Measurements from ENCODE around the gene DNASE1.
"Not testable (repeated sequence)": the region's sequence is repeated elsewhere in the genome, so short reads cannot be mapped to it uniquely, and the experiment has no call there.

The DNASE1 gene, protein sequence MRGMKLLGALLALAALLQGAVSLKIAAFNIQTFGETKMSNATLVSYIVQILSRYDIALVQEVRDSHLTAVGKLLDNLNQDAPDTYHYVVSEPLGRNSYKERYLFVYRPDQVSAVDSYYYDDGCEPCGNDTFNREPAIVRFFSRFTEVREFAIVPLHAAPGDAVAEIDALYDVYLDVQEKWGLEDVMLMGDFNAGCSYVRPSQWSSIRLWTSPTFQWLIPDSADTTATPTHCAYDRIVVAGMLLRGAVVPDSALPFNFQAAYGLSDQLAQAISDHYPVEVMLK

DNA sequence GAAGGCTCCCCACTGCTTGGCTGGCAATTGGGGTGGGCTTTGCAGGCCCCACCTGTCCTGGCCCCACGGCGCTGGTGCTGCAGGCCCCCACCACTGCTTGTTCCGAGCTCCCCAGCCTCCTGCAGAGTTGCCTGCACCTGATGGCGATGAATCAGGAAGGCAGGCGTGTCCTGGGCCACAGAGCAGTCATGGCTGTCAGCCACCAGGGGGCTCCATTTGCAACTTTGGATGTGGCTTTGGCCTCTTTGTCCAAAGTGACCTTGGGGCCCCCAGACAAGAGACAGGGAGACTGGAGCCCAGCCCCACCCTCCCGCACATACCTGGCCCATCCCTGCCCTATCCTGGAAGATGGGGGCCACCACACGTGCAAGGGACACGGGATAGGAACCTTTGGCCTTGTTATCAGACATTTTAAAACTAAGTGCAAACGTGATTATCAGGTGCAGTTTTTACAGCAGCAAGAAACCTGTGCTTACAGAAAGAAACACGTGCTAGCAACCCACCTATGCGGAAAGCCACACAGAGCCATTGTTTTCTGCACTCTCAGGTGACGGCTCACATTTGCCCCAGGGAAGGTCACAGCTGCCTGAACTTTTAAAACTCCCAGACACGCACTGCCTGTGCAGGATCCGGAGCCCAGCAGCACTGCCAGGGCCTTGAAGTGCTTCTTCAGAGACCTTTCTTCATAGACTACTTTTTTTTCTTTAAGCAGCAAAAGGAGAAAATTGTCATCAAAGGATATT lies at the start of gene DNASE1:
DNASE1 (plus strand) TSS at position 443 of the 743 bp plus-strand sequence. CDS start 683 bp downstream, outside the sequence.
- Histone ChIP-seq H3K9me3 (ENCODE audit: insufficient read depth, low read depth, low read length) (no peaks in the 10 kb centered on the region), H3K4me3 (ENCODE audit: low read length) (no peak within 1 kb of the TSS), H3K36me3 (ENCODE audit: insufficient read depth, low read depth, low read length) (peaks cover 66% of the 10 kb centered on the region), H3K9ac (ENCODE audit: low read depth, low read length) (no peak within 1 kb of the TSS), H3K27ac (ENCODE audit: low read length) (no peak within 1 kb of the TSS), H3K27me3 (ENCODE audit: insufficient read depth, low read length) (no peaks in the 10 kb centered on the region), H3K4me1 (ENCODE audit: insufficient read depth, low read length) (peaks cover 10% of the 10 kb centered on the region; the same call in 1 of the 2 replicates)

DNA sequence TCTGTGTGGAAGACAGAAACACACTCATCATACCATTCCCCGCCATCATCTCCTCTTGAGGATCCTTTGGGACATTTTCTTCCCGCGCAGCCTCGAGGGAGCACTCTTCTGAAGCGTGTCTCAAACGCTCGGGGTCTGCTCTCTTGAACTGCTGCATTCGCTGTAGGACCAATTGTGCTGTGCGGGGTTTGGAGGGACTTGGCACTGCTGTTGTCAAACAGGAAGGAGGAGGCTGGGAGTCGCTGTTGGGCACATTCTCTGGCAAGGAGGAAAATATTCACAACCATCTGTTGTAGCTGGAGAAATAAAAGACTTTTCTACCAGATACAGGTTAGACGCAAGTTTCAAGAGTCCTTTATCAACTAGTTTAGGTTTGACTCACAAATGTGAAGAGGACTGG lies 48.0 kb upstream of the DNASE1 start:
- Histone ChIP-seq H3K4me1 (ENCODE audit: insufficient read depth, low read length) (peaks cover 6% of the 10 kb centered on the region; the same call in 1 of the 2 replicates), H3K9me3 (ENCODE audit: insufficient read depth, low read depth, low read length) (no peaks in the 10 kb centered on the region), H3K27me3 (ENCODE audit: insufficient read depth, low read length) (no peaks in the 10 kb centered on the region), H3K27ac (ENCODE audit: low read length) (no peak overlapping the region), H3K4me3 (ENCODE audit: low read length) (no peak overlapping the region), H3K36me3 (ENCODE audit: insufficient read depth, low read depth, low read length) (peaks cover 43% of the 10 kb centered on the region), H3K9ac (ENCODE audit: low read depth, low read length) (no peak overlapping the region)

GRCh38 chr16:3607161-3607560 lies 47.3 kb upstream of the DNASE1 start:
- Histone ChIP-seq H3K9me3 (ENCODE audit: insufficient read depth, low read depth, low read length) (no peaks in the 10 kb centered on the region), H3K4me3 (ENCODE audit: low read length) (no peak overlapping the region), H3K4me1 (ENCODE audit: insufficient read depth, low read length) (peaks cover 6% of the 10 kb centered on the region; the same call in 1 of the 2 replicates), H3K9ac (ENCODE audit: low read depth, low read length) (no peak overlapping the region), H3K36me3 (ENCODE audit: insufficient read depth, low read depth, low read length) (peaks cover 36% of the 10 kb centered on the region), H3K27ac (ENCODE audit: low read length) (no peak overlapping the region), H3K27me3 (ENCODE audit: insufficient read depth, low read length) (no peaks in the 10 kb centered on the region)

- Histone ChIP-seq H3K36me3 (ENCODE audit: insufficient read depth, low read depth, low read length) (peaks cover 31% of the 10 kb centered on the region), H3K9ac (ENCODE audit: low read depth, low read length) (no peak overlapping the region; the same call in 1 of the 2 replicates), H3K27me3 (ENCODE audit: insufficient read depth, low read length) (no peaks in the 10 kb centered on the region), H3K9me3 (ENCODE audit: insufficient read depth, low read depth, low read length) (no peaks in the 10 kb centered on the region), H3K4me3 (ENCODE audit: low read length) (no peak overlapping the region), H3K27ac (ENCODE audit: low read length) (no peak overlapping the region), H3K4me1 (ENCODE audit: insufficient read depth, low read length) (peaks cover 7% of the 10 kb centered on the region; the same call in 1 of the 2 replicates)
Measured at GRCh38 chr16:3607634-3608033, 46.9 kb upstream of the DNASE1 start.

DNA sequence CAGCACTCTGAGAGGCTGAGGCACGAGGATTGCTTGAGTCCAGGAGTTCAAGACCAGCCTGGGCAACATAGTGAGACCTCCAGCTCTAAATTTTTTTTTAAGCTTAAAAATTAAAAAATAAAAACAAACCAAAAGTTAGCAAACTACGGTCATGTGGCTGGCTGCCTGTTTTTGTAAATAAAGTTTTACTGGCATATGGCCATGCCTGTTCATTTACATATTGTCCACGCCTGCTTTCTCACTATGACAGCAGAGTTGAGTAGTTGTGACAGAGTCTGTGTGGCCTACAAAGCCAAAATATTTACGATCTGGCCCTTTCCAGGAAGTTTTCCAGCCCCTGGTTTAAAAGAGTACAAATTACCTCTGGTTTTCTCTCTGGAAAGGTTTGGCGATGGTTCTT lies 46.4 kb upstream of the DNASE1 start:
- H3K36me3 ChIP-seq (ENCODE audit: insufficient read depth, low read depth, low read length), result peaks cover 27% of the 10 kb centered on the region
- H3K27me3 ChIP-seq (ENCODE audit: insufficient read depth, low read length), result no peaks in the 10 kb centered on the region
- H3K4me1 ChIP-seq (ENCODE audit: insufficient read depth, low read length), result peaks cover 10% of the 10 kb centered on the region; the same call in 1 of the 2 replicates
- H3K9ac ChIP-seq (ENCODE audit: low read depth, low read length), result no peak overlapping the region
- H3K4me3 ChIP-seq (ENCODE audit: low read length), result no peak overlapping the region
- H3K9me3 ChIP-seq (ENCODE audit: insufficient read depth, low read depth, low read length), result no peaks in the 10 kb centered on the region
- no peak overlapping the region for H3K27ac ChIP-seq (ENCODE audit: low read length)

- not testable (repeated sequence) for H3K27ac ChIP-seq (ENCODE audit: low read length); H3K9me3 ChIP-seq (ENCODE audit: insufficient read depth, low read depth, low read length); H3K9ac ChIP-seq (ENCODE audit: low read depth, low read length); H3K4me3 ChIP-seq (ENCODE audit: low read length); H3K27me3 ChIP-seq (ENCODE audit: insufficient read depth, low read length)
- peaks cover 10% of the 10 kb centered on the region; the same call in 1 of the 2 replicates for H3K4me1 ChIP-seq (ENCODE audit: insufficient read depth, low read length)
- peaks cover 21% of the 10 kb centered on the region for H3K36me3 ChIP-seq (ENCODE audit: insufficient read depth, low read depth, low read length)
Measured at GRCh38 chr16:3608976-3609375, 45.5 kb upstream of the DNASE1 start.

DNA sequence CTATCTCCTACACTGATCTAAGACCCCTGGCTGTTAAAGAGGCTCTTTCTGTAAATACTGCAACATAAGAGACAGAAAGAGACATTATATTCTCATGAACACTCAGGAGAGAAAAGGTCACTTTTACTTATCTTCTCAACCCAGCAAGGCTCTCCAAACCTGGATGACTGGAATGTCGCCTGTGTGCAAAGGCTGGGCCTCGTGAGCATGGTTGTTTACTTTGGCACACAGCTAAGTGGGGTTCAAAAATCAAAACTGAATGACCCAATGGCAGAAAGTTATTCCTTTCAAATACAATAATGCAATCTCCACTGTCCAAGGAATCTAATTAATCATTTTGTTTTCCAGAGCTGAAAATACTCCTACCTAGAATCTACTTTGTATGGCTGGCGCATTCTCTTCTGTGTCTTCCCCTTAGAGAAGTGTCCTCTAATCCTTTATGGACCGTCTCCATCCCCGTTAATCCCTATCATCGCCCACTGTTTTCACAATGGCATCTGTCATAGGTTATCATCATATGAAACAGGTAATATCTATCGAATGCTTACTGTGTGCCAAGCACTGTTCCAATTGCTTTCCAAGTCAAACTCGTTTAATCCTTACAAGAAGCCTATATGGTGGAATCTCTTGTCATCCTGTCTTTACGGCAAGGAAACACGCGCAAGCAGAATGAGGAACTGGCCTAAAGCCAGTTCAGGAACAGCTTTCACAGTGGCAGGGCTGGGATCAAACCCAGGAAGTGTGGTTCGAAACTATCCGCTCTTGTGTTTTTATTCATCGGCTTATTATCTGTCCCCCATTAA lies 44.4 kb upstream of the DNASE1 start:
- Histone ChIP-seq H3K9me3 (ENCODE audit: insufficient read depth, low read depth, low read length) (no peaks in the 10 kb centered on the region), H3K27me3 (ENCODE audit: insufficient read depth, low read length) (no peaks in the 10 kb centered on the region), H3K36me3 (ENCODE audit: insufficient read depth, low read depth, low read length) (peaks cover 19% of the 10 kb centered on the region), H3K9ac (ENCODE audit: low read depth, low read length) (peak overlapping the region; percentile 82; the same call in 1 of the 2 replicates), H3K4me3 (ENCODE audit: low read length) (peak overlapping the region; percentile 95), H3K27ac (ENCODE audit: low read length) (no peak overlapping the region), H3K4me1 (ENCODE audit: insufficient read depth, low read length) (peaks cover 10% of the 10 kb centered on the region; the same call in 1 of the 2 replicates)

DNA sequence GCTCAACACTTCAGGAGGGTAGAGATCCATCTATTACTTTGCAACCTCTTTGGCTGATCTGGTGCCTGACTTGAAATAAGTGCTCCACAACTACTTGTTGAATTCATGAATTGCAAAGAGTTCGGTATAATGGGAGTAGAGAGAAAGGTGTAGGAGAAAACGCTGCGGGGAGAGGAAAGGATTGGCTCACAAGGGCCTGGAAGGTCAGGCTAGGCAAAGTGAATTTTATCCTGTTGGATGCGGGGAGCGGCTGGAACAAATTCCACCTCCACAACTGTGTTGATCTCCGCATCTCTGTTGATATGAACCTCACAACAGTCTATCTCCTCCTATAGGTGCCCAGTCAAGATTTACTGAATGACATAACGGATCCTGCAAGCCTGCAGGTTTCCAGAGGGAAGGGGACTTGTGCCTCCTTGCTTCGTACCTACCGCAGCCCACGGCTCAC lies 43.8 kb upstream of the DNASE1 start:
- H3K4me1 ChIP-seq (ENCODE audit: insufficient read depth, low read length), result peaks cover 10% of the 10 kb centered on the region; the same call in 1 of the 2 replicates
- no peak overlapping the region for H3K27ac ChIP-seq (ENCODE audit: low read length)
- H3K27me3 ChIP-seq (ENCODE audit: insufficient read depth, low read length), result no peaks in the 10 kb centered on the region
- peaks cover 23% of the 10 kb centered on the region for H3K36me3 ChIP-seq (ENCODE audit: insufficient read depth, low read depth, low read length)
- peak overlapping the region; percentile 95 for H3K4me3 ChIP-seq (ENCODE audit: low read length)
- H3K9ac ChIP-seq (ENCODE audit: low read depth, low read length), result peak overlapping the region; percentile 82
- H3K9me3 ChIP-seq (ENCODE audit: insufficient read depth, low read depth, low read length), result no peaks in the 10 kb centered on the region

GRCh38 chr16:3611146-3611975 lies 43.1 kb upstream of the DNASE1 start, which contains the start of gene SLX4:
Gene SLX4, minus strand, starts transcription at chr16:3611606. Its CDS starts 2,642 bp downstream, at chr16:3608964.
- H3K9ac ChIP-seq (ENCODE audit: low read depth, low read length), result peak within 1 kb of the TSS; percentile 90
- peaks cover 10% of the 10 kb centered on the region; the same call in 1 of the 2 replicates for H3K4me1 ChIP-seq (ENCODE audit: insufficient read depth, low read length)
- H3K9me3 ChIP-seq (ENCODE audit: insufficient read depth, low read depth, low read length), result no peaks in the 10 kb centered on the region
- peak within 1 kb of the TSS; percentile 95 for H3K4me3 ChIP-seq (ENCODE audit: low read length)
- peaks cover 21% of the 10 kb centered on the region for H3K36me3 ChIP-seq (ENCODE audit: insufficient read depth, low read depth, low read length)
- peak within 1 kb of the TSS; percentile 40 for H3K27ac ChIP-seq (ENCODE audit: low read length)
- no peaks in the 10 kb centered on the region for H3K27me3 ChIP-seq (ENCODE audit: insufficient read depth, low read length)

DNA sequence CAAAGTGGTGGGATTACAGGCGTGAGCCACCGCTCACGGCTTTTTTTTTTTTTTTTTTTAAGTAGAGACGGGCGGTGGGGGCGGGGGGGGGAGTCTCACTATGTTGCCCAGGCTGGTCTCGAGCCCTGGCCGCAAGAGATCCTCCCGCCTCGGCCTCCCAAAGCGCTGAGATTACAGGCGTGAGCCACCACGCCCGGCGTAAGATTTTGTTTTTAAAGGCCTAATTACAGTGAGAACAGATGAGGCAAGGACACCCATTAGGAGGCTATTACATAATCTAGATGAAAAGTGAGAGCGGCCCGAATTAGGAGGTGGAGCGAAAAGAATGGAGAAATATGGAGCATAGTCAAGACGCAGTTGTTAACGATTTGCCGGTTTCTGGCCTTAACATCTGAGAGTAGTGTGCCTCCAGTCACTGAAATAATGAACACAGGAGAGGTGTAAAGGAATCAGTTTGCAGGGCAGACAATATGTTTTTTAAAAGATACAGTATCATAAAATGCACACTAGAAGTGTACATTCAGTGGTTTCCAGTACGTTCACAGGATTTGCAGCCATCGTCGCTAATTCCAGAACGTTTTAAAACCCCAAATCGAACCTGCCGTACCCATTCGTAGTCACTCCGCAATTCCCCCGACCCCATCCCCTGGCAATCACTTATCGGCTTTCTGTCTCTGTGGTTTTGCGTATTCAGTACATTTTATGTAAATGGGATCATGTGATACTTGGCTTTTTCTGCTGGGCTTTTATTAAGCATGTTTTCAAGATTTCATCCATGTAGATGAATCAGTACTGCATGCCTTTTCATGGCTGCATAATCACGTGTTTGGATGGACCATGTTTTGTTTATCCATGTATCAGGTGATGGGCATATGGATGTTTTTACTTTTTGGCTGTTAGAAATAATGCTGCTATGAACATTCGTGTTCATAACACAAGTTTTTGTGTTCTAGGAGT lies 41.7 kb upstream of the DNASE1 start:
- H3K27ac ChIP-seq (ENCODE audit: low read length), result no peak overlapping the region
- no peaks in the 10 kb centered on the region for H3K27me3 ChIP-seq (ENCODE audit: insufficient read depth, low read length)
- H3K4me1 ChIP-seq (ENCODE audit: insufficient read depth, low read length), result peaks cover 10% of the 10 kb centered on the region; the same call in 1 of the 2 replicates
- no peaks in the 10 kb centered on the region for H3K9me3 ChIP-seq (ENCODE audit: insufficient read depth, low read depth, low read length)
- peak overlapping the region; percentile 90; the same call in 1 of the 2 replicates for H3K9ac ChIP-seq (ENCODE audit: low read depth, low read length)
- peak overlapping the region; percentile 95 for H3K4me3 ChIP-seq (ENCODE audit: low read length)
- peaks cover 15% of the 10 kb centered on the region for H3K36me3 ChIP-seq (ENCODE audit: insufficient read depth, low read depth, low read length)
